NB4 (cell line): ENCODE data around the gene CHST15.

Experiments
- CTCF ChIP-seq: IDR thresholded peaks from one replicate; pipeline ENCODE4 v1.5.1; 2012; ENCODE audit warnings: low read depth, low read length
- MAX ChIP-seq: IDR thresholded peaks from 2 replicates; pipeline ENCODE4 v1.6.1; 2011; ENCODE audit warnings: low read depth, low read length
- MYC ChIP-seq: IDR thresholded peaks from 2 replicates; pipeline ENCODE4 v1.6.1; 2011; ENCODE audit warnings: low read depth, low read length
- POLR2A ChIP-seq: IDR thresholded peaks from 2 replicates; pipeline ENCODE4 v1.6.1; 2011; ENCODE audit warnings: mild to moderate bottlenecking; ENCODE audit not compliant: insufficient read length; ENCODE audit errors: extremely low read depth

- TF ChIP-seq POLR2A (no peak), CTCF (no peak), MAX (no peak), MYC (no peak)
Observed at GRCh38 chr10:124132876-124133275, 39.5 kb upstream of the CHST15 start.
